HG03521 (cell line): ENCODE data around the gene TSPAN14.

Experiments
- ATAC-seq: cut with Tn5 transposase; IDR thresholded peaks from one replicate; pipeline ENCODE4 v1.9.1; 2021; ENCODE audit warnings: mild to moderate bottlenecking, moderate library complexity; ENCODE audit not compliant: unreplicated experiment

TSPAN14 gene

GRCh38 chr10:80486785-80487420 lies 32.8 kb downstream of the TSPAN14 start:
- no peak for ATAC-seq

GRCh38 chr10:80487421-80487785 lies 33.3 kb downstream of the TSPAN14 start:
- no peak for ATAC-seq

GRCh38 chr10:80487791-80488538 lies 33.9 kb downstream of the TSPAN14 start:
- ATAC-seq = peak; percentile 36

GRCh38 chr10:80488539-80489066 lies 34.5 kb downstream of the TSPAN14 start:
- ATAC-seq = no peak

- ATAC-seq = no peak
These were observed 35.4 kb downstream of the TSPAN14 start for GRCh38 chr10:80489371-80490112.

- no peak for ATAC-seq
These were observed 37.4 kb downstream of the TSPAN14 start for GRCh38 chr10:80491251-80492102.

GRCh38 chr10:80492848-80493521 lies 38.9 kb downstream of the TSPAN14 start:
- ATAC-seq = no peak

- peak; percentile 55 for ATAC-seq
These were observed 39.5 kb downstream of the TSPAN14 start for GRCh38 chr10:80493522-80494051.

- no peak for ATAC-seq
These were observed 42.6 kb downstream of the TSPAN14 start for GRCh38 chr10:80496555-80497172.

- no peak for ATAC-seq
These were observed 43.3 kb downstream of the TSPAN14 start for GRCh38 chr10:80497187-80498077.

- no peak for ATAC-seq
These were observed 44.1 kb downstream of the TSPAN14 start for GRCh38 chr10:80498078-80498832.

- ATAC-seq = no peak
These were observed 45.0 kb downstream of the TSPAN14 start for GRCh38 chr10:80498833-80499741.

GRCh38 chr10:80500572-80501380 lies 46.7 kb downstream of the TSPAN14 start:
- peak; percentile 58 for ATAC-seq

- no peak for ATAC-seq
These were observed 47.3 kb downstream of the TSPAN14 start for GRCh38 chr10:80501381-80501912.

- no peak for ATAC-seq
These were observed 47.9 kb downstream of the TSPAN14 start for GRCh38 chr10:80501913-80502521.
